Measurements from ENCODE around the gene TDRD3. TPM values are rescaled to one million over a fixed set of nuclear protein-coding genes. Genes with fewer than 3 reads are reported as not detected.

The TDRD3 gene
- total and polyA plus RNA-seq, 4 donors = 3.6 to 15.8 (median 6.2) TPM

DNA sequence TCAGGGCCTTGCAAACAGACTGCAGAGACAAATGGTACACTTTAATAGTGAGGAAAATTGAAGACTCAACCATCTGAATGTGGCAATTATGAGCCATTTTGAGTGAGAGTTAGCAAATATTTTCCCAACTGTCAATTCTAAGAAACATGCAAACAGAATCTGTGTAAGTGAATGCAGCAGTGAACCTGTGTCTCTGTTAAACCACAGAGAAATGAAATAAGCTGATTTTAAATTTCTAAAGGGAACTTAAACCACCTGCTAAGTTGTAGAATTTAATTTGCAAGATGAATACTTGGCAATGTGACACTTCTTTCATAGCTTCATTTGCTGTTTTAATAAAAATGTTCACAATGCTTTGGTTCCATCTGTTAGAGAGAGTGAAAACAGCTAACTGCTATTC is 42.0 kb upstream of the TDRD3 start (continued):
- TF ChIP-seq, protein P1, sequence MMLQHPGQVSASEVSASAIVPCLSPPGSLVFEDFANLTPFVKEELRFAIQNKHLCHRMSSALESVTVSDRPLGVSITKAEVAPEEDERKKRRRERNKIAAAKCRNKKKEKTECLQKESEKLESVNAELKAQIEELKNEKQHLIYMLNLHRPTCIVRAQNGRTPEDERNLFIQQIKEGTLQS (IDR thresholded peaks at IDR 0.05) = no peak
- TF ChIP-seq SP1 (IDR thresholded peaks at IDR 0.05) (no peak), RAD21 (IDR thresholded peaks at IDR 0.05) (no peak), RXRA (IDR thresholded peaks at IDR 0.05) (no peak), HNF4G (IDR thresholded peaks at IDR 0.05) (no peak), FOXA2 (IDR thresholded peaks at IDR 0.05) (no peak)
- TF ChIP-seq, protein P2, sequence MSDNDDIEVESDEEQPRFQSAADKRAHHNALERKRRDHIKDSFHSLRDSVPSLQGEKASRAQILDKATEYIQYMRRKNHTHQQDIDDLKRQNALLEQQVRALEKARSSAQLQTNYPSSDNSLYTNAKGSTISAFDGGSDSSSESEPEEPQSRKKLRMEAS (IDR thresholded peaks at IDR 0.05) = no peak

DNA sequence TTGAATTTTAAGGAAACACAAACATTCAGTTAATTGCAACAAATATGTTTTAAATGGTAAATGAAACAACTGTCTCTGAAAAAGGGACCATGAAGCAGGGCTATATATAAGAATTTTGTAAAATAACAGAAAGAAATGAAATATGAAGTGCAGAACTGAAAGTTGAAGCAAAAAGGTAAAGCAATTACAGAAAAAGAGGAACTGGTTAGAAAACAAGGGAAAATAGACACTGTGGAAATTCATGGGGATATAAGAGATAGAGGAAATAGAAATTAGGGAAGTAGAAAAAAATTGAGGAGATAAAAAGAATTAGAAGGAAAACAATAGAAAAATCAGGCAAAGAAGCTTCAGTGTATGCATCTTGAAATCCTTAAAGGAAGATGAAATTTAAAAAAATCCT is 40.0 kb upstream of the TDRD3 start:
- H3K4me3 ChIP-seq (ENCODE audit: low read depth in 1 of 3, low read length in 3 of 3) = no peak overlapping the region
- TF ChIP-seq YY1 (IDR thresholded peaks at IDR 0.05) (no peak), EGR1 (IDR thresholded peaks at IDR 0.05; ENCODE audit: low read depth in 2 of 2) (no peak), SP1 (IDR thresholded peaks at IDR 0.05) (no peak), JUND (IDR thresholded peaks at IDR 0.05) (no peak), RAD21 (IDR thresholded peaks at IDR 0.05) (no peak), NR2F2 (IDR thresholded peaks at IDR 0.05) (no peak), HNF4A (conservative IDR thresholded peaks at IDR 0.05) (no peak), FOXA2 (IDR thresholded peaks at IDR 0.05) (no peak), FOXA1 (IDR thresholded peaks at IDR 0.05) (no peak)
- TF ChIP-seq, protein P3, sequence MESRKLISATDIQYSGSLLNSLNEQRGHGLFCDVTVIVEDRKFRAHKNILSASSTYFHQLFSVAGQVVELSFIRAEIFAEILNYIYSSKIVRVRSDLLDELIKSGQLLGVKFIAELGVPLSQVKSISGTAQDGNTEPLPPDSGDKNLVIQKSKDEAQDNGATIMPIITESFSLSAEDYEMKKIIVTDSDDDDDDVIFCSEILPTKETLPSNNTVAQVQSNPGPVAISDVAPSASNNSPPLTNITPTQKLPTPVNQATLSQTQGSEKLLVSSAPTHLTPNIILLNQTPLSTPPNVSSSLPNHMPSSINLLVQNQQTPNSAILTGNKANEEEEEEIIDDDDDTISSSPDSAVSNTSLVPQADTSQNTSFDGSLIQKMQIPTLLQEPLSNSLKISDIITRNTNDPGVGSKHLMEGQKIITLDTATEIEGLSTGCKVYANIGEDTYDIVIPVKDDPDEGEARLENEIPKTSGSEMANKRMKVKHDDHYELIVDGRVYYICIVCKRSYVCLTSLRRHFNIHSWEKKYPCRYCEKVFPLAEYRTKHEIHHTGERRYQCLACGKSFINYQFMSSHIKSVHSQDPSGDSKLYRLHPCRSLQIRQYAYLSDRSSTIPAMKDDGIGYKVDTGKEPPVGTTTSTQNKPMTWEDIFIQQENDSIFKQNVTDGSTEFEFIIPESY (IDR thresholded peaks at IDR 0.05) = no peak
- TF ChIP-seq, protein P4, sequence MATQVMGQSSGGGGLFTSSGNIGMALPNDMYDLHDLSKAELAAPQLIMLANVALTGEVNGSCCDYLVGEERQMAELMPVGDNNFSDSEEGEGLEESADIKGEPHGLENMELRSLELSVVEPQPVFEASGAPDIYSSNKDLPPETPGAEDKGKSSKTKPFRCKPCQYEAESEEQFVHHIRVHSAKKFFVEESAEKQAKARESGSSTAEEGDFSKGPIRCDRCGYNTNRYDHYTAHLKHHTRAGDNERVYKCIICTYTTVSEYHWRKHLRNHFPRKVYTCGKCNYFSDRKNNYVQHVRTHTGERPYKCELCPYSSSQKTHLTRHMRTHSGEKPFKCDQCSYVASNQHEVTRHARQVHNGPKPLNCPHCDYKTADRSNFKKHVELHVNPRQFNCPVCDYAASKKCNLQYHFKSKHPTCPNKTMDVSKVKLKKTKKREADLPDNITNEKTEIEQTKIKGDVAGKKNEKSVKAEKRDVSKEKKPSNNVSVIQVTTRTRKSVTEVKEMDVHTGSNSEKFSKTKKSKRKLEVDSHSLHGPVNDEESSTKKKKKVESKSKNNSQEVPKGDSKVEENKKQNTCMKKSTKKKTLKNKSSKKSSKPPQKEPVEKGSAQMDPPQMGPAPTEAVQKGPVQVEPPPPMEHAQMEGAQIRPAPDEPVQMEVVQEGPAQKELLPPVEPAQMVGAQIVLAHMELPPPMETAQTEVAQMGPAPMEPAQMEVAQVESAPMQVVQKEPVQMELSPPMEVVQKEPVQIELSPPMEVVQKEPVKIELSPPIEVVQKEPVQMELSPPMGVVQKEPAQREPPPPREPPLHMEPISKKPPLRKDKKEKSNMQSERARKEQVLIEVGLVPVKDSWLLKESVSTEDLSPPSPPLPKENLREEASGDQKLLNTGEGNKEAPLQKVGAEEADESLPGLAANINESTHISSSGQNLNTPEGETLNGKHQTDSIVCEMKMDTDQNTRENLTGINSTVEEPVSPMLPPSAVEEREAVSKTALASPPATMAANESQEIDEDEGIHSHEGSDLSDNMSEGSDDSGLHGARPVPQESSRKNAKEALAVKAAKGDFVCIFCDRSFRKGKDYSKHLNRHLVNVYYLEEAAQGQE (IDR thresholded peaks at IDR 0.05) = no peak
- TF ChIP-seq, protein P5, sequence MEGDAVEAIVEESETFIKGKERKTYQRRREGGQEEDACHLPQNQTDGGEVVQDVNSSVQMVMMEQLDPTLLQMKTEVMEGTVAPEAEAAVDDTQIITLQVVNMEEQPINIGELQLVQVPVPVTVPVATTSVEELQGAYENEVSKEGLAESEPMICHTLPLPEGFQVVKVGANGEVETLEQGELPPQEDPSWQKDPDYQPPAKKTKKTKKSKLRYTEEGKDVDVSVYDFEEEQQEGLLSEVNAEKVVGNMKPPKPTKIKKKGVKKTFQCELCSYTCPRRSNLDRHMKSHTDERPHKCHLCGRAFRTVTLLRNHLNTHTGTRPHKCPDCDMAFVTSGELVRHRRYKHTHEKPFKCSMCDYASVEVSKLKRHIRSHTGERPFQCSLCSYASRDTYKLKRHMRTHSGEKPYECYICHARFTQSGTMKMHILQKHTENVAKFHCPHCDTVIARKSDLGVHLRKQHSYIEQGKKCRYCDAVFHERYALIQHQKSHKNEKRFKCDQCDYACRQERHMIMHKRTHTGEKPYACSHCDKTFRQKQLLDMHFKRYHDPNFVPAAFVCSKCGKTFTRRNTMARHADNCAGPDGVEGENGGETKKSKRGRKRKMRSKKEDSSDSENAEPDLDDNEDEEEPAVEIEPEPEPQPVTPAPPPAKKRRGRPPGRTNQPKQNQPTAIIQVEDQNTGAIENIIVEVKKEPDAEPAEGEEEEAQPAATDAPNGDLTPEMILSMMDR (IDR thresholded peaks at IDR 0.05; ENCODE audit: low read depth, low read length, missing input control) = no peak
- TF ChIP-seq, protein P2 (IDR thresholded peaks at IDR 0.05) = no peak
- no peak overlapping the region for H3K9ac ChIP-seq (ENCODE audit: low read depth in 1 of 2, low read length in 2 of 2)
- H3K27ac ChIP-seq (ENCODE audit: low read depth in 1 of 2, low read length in 2 of 2) = no peak overlapping the region
- H3K27me3 ChIP-seq (ENCODE audit: control insufficient read depth in 4 of 4, insufficient read depth in 4 of 4, low read length in 3 of 4) = no peaks in the 10 kb centered on the region
- DNase-seq (ENCODE audit: low spot score) = no peak
- no peaks in the 10 kb centered on the region for H3K36me3 ChIP-seq (ENCODE audit: control insufficient read depth in 4 of 4, insufficient read depth in 3 of 4, low read depth in 1 of 4, low read length in 3 of 4)
- H3K4me1 ChIP-seq (ENCODE audit: control insufficient read depth in 4 of 4, insufficient read depth in 4 of 4, low read length in 3 of 4) = no peaks in the 10 kb centered on the region
- no peaks in the 10 kb centered on the region for H3K9me3 ChIP-seq (ENCODE audit: control insufficient read depth in 4 of 4, low read length in 3 of 4)

All from liver (tissue), 9 donors.